ENCODE results near the gene SLC41A3.

Gene SLC41A3

DNA sequence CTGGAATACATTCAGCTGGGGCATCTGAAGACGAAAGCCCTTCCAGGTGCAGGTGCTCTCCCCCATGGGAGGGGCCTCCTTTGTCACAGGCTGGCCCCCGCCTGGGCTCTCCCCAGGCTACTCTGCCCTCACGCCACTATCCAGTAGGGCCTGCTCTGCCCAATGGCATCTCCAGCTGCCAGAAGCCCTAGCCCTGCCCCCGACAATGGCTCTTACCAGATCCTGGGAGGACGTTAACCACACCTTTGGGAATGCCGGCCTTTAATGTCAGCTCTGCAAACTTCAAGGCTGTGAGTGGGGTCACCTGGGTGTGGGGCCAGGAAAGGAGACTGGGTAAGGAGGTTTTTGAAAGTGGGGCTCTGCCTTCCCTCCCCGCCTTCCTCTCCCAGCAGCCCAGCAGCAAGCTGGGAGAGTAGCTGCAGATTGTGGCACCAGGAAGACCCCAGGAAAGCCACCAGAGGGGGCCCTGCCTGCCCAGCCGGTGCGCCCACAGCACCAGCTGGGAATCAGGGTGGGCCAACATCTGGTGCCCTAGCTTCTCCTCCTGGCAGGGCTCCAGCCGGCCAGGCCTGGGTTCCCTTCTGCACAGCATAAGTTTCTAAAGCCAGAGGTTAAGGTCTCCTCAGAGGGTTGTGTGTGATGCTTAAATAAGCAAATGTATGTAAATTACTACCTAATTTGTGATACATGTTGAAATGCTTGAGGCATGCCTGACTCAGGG is 40.4 kb upstream of the SLC41A3 start:
- TF ChIP-seq, protein P1, sequence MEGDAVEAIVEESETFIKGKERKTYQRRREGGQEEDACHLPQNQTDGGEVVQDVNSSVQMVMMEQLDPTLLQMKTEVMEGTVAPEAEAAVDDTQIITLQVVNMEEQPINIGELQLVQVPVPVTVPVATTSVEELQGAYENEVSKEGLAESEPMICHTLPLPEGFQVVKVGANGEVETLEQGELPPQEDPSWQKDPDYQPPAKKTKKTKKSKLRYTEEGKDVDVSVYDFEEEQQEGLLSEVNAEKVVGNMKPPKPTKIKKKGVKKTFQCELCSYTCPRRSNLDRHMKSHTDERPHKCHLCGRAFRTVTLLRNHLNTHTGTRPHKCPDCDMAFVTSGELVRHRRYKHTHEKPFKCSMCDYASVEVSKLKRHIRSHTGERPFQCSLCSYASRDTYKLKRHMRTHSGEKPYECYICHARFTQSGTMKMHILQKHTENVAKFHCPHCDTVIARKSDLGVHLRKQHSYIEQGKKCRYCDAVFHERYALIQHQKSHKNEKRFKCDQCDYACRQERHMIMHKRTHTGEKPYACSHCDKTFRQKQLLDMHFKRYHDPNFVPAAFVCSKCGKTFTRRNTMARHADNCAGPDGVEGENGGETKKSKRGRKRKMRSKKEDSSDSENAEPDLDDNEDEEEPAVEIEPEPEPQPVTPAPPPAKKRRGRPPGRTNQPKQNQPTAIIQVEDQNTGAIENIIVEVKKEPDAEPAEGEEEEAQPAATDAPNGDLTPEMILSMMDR (conservative IDR thresholded peaks at IDR 0.05; ENCODE audit: low read length), result no peak
- no peak for TF ChIP-seq EZH2phosphoT487 (IDR thresholded peaks at IDR 0.05; ENCODE audit: borderline replicate concordance)
- H3K36me3 ChIP-seq (ENCODE audit: insufficient read depth, low read length), result no peaks in the 10 kb centered on the region
- H3K9me3 ChIP-seq (ENCODE audit: insufficient read depth, low read depth, low read length), result no peaks in the 10 kb centered on the region
- no peaks in the 10 kb centered on the region for H3K9me2 ChIP-seq (replicated peaks; ENCODE audit: low read depth, low read length)
- no peaks in the 10 kb centered on the region for H4K20me1 ChIP-seq (ENCODE audit: insufficient read depth, low read length, poor library complexity, severe bottlenecking)
- no peak overlapping the region for H3K4me3 ChIP-seq (ENCODE audit: low read length, poor library complexity, severe bottlenecking)
- no peaks in the 10 kb centered on the region for H3K4me1 ChIP-seq (ENCODE audit: insufficient read depth, low read length, poor library complexity, severe bottlenecking)
- H2AFZ ChIP-seq (ENCODE audit: low read length), result no peak overlapping the region
- no peaks in the 10 kb centered on the region for H3K27me3 ChIP-seq (ENCODE audit: insufficient read depth, low read length, poor library complexity, severe bottlenecking)
- H3K4me2 ChIP-seq (ENCODE audit: low read depth, low read length, poor library complexity, severe bottlenecking), result no peak overlapping the region
- H3F3A ChIP-seq (ENCODE audit: low read depth), result no peaks in the 10 kb centered on the region
- H3K9ac ChIP-seq (ENCODE audit: low read depth, low read length, poor library complexity, severe bottlenecking), result no peak overlapping the region
- H3K79me2 ChIP-seq (ENCODE audit: insufficient read depth, low read length), result no peaks in the 10 kb centered on the region

DNA sequence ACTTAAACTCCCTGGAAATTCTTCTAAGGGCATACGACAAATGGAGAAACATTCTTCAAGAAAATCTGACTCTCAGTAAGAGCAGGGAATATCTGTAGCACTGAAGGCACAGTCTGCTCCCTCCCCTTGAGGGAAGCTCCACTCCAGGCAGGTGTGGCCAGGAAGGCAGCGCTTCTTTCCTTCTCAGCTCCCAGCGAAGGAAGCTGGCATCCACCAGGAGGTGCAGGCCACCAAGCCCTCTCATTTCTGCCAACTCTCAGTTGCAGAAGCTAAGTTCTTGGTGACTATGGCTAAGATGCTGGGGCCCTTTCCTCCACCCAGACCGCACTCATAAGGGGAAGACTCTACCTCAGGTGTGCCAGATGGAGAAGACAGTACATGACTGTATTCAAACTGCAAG is 37.7 kb upstream of the SLC41A3 start:
- Histone ChIP-seq H3K9me3 (ENCODE audit: insufficient read depth, low read depth, low read length) (no peaks in the 10 kb centered on the region), H2AFZ (ENCODE audit: low read length) (no peak overlapping the region), H3K4me1 (ENCODE audit: insufficient read depth, low read length, poor library complexity, severe bottlenecking) (no peaks in the 10 kb centered on the region), H4K20me1 (ENCODE audit: insufficient read depth, low read length, poor library complexity, severe bottlenecking) (no peaks in the 10 kb centered on the region), H3K9me2 (replicated peaks; ENCODE audit: low read depth, low read length) (no peaks in the 10 kb centered on the region), H3K79me2 (ENCODE audit: insufficient read depth, low read length) (no peaks in the 10 kb centered on the region), H3F3A (ENCODE audit: low read depth) (no peaks in the 10 kb centered on the region), H3K36me3 (ENCODE audit: insufficient read depth, low read length) (no peaks in the 10 kb centered on the region), H3K4me3 (ENCODE audit: low read length, poor library complexity, severe bottlenecking) (no peak overlapping the region), H3K4me2 (ENCODE audit: low read depth, low read length, poor library complexity, severe bottlenecking) (no peak overlapping the region), H3K9ac (ENCODE audit: low read depth, low read length, poor library complexity, severe bottlenecking) (no peak overlapping the region), H3K27me3 (ENCODE audit: insufficient read depth, low read length, poor library complexity, severe bottlenecking) (no peaks in the 10 kb centered on the region)
- no peak for TF ChIP-seq EZH2phosphoT487 (IDR thresholded peaks at IDR 0.05; ENCODE audit: borderline replicate concordance)
- TF ChIP-seq, protein P1 (conservative IDR thresholded peaks at IDR 0.05; ENCODE audit: low read length), result no peak

DNA sequence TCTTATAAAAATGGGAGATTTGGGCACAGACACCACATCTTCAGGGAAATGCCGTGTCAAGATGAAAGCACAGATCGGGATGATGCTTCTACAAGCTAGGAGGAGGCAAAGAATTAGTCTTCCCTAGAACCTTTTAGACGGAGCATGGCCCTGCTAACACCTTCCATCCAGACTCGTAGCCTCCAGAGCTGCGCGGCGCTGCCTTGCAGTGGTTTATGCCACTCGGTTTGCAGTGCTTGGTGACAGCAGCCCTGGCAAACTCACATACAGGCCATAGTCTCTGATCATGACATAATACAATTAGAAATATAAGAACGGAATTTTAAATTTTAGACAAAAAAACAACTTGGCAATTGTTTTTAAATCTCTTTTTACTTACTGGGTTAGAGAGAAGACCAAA is 37.1 kb upstream of the SLC41A3 start:
- Histone ChIP-seq H3K27me3 (ENCODE audit: insufficient read depth, low read length, poor library complexity, severe bottlenecking) (no peaks in the 10 kb centered on the region), H3F3A (ENCODE audit: low read depth) (no peaks in the 10 kb centered on the region), H3K36me3 (ENCODE audit: insufficient read depth, low read length) (no peaks in the 10 kb centered on the region), H3K4me3 (ENCODE audit: low read length, poor library complexity, severe bottlenecking) (no peak overlapping the region), H3K4me1 (ENCODE audit: insufficient read depth, low read length, poor library complexity, severe bottlenecking) (no peaks in the 10 kb centered on the region), H3K4me2 (ENCODE audit: low read depth, low read length, poor library complexity, severe bottlenecking) (no peak overlapping the region), H3K79me2 (ENCODE audit: insufficient read depth, low read length) (no peaks in the 10 kb centered on the region), H2AFZ (ENCODE audit: low read length) (no peak overlapping the region), H3K9ac (ENCODE audit: low read depth, low read length, poor library complexity, severe bottlenecking) (no peak overlapping the region), H3K9me3 (ENCODE audit: insufficient read depth, low read depth, low read length) (no peaks in the 10 kb centered on the region), H4K20me1 (ENCODE audit: insufficient read depth, low read length, poor library complexity, severe bottlenecking) (no peaks in the 10 kb centered on the region), H3K9me2 (replicated peaks; ENCODE audit: low read depth, low read length) (no peaks in the 10 kb centered on the region)
- TF ChIP-seq, protein P1 (conservative IDR thresholded peaks at IDR 0.05; ENCODE audit: low read length), result no peak
- TF ChIP-seq EZH2phosphoT487 (IDR thresholded peaks at IDR 0.05; ENCODE audit: borderline replicate concordance), result no peak

Measured in Loucy (cell line).